Posterior vena cava (tissue), 2 donors: ENCODE results near the gene GPS2. TPM values are rescaled to one million over a fixed set of nuclear protein-coding genes. Genes with fewer than 3 reads are reported as not detected.

ENCODE experiments used
- DNase-seq: peaks from one replicate; pipeline ENCODE4 v3.0.0-alpha.2; 2020; ENCODE audit warnings: low spot score
- intact Hi-C, 2 donors: fragments of 100-400 bp; cut with DNase I; formaldehyde crosslinking; loops; one replicate each; pipeline versions ENCODE4 v1.14.1 to v1.14.2; 2022 to 2023
- total RNA-seq, 2 donors: library from RNA; stranded (reverse); fragmentation: NEBNext Ultra II Directional; extraction: Animal tissue kit (Norgen Biotek cat#: 25700); gene quantifications; one replicate each; pipeline ENCODE4 v1.2.1, GENCODE V29; 2021
- donor health status: DM: yes; HTN: yes; CAD: no.
- donor health status: DM: yes; HTN: yes; CAD: no.

Gene GPS2
- total RNA-seq, 2 donors from 2014 or later = 47.0 to 47.9 TPM

DNA sequence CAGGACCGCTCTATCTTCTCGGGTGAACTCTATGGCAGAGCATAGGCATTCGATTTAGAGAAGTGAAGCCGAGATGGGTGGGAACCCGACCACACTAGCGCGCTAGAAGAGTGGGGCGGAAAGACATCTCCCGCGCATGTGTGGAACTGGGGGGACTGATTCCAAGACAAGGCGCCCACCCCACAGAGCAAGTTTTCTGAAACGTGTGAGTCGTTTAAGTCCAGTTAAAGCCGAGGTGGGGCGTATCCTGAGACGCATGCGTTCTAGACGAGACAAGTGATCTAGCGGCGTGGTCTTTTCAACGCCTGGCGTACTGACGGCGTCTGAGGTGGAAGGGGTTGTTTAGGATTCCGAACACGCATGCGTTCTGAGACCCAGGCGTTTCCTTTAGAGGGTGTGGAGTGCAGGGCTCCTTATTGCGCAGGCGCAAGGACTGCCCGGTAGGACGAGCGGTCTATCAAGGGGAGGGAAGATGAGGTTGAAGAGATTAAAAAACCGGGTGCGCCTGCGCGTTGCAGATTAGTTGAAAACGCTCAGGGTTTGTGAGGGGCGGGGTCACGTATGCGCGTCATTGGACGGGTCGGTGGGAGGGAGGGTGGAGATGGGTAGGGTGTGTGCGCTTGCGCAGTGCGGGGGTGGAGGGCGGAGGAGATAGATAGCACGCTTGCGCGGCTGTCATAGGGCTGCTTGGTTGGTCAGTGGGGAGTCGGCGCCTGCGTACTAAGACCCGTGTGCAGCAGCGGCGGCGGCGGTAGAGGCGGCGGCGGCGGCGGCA is 8.1 kb downstream of the GPS2 start, which contains the start of gene EIF5A:
Gene EIF5A, plus strand, starts transcription at position 718 of the 775 bp plus-strand sequence. CDS start 2,008 bp downstream, outside the sequence.
- intact Hi-C loops = no loop called here

DNA sequence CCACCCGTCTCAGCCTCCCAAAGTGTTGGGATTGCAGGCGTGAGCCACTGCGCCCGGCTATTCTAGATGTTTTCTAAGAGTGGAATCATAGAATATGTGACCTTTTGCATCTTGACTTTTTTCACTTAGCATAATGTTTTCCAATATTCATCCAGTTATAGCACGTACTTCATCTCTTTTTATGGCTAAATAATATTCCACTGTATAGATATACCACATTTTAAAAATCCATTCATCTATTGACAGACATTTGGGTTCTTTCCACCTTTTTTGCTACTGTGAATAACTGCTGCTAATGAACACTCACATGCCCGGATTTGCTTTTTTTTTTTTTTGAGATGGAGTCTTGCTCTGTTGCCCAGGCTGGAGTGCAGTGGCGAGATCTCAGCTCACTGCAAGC is 11.0 kb downstream of the GPS2 start:
- intact Hi-C loops = no loop called here
- no peak for DNase-seq

More for the DNA sequence above, 8.1 kb downstream of the GPS2 start, which contains the start of gene EIF5A:
- peak; percentile 100 for DNase-seq

DNA sequence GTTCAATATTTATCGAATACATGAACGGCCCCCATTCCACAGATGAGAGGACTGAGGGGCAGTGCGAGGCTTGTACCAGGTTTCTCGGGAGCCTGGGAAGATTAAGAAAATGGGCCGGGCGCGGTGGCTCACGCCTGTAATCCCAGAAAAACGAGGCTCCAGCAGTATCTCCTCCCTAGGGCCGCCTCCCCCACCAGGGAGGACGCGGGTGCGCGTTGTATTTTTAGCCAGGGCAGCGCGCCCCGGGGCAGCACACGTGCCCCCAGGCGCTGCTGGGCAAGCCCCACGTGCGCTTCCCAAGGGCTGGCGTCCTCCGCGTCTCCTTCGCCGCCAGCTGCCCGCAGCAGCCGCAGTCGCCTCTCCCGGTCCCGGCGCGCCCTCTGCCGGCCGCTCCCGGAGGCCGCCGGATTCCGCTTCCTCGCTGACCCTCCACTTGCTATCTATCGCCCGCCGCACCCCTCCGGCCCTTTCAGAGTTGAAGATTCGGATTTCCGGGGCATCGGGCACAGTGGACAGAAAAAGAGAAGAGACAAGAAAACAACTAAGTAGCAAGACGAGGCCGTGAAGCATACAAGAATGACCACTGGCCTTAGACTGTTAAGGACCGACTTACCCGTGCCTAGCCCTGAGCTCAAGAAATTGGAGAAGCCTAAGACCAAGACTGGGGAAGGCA is 18.8 kb downstream of the GPS2 start:
- DNase-seq = peak; percentile 95
- intact Hi-C loops = loop anchor here in 1 of 2 donors (2.0 to 10.0 kb wide), 2 partner anchors 16 to 48 kb away; partner anchors contain the start of gene SLC2A4

DNA sequence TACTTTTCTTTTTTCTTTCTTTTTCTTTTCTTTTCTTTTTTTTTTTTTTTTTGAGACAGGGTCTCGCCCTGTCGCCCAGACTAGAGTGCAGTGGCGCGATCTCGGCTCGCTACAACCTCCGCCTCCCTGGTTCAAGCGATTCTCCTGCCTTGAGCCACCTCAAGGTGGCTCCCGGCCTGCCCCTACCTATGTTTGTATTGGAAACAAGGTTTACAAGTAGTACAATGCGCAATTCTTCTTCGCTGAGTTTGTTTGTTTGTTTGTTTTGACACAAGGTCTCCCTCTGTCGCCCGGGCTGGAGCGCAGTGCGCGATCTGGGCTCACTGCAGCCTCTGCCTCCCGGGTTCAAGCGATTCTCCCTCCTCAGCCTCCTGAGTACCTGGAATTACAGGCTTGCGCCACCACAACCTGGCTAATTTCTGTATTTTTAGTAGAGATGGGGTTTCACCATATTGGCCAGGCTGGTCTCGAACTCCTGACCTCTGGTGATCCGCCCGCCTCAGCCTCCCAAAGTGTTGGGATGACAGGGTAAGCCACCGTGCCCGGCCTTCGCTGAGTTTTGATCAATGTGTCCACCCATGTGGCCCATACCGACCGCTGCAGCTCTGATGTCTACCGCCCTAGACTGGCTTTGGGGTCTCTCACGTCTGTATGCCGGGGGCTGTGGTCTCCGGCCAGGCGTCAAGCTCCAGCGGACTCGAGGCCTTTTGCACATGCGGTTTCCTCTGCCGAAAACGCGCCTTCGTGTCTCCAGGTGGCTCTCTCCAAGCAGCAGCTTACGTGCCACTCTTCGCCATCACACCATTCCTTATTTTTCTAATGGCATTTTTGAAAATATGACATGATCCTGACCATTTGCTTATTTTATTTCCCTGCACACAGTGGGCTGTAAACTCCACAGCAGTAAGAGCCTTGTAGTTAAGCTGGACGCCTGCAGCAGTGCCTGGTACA is 19.7 kb downstream of the GPS2 start:
- no peak for DNase-seq
- intact Hi-C loops = loop anchor here in 1 of 2 donors (2.0 to 10.0 kb wide), 2 partner anchors 15 to 49 kb away; partner anchors contain the start of gene SLC2A4

DNA sequence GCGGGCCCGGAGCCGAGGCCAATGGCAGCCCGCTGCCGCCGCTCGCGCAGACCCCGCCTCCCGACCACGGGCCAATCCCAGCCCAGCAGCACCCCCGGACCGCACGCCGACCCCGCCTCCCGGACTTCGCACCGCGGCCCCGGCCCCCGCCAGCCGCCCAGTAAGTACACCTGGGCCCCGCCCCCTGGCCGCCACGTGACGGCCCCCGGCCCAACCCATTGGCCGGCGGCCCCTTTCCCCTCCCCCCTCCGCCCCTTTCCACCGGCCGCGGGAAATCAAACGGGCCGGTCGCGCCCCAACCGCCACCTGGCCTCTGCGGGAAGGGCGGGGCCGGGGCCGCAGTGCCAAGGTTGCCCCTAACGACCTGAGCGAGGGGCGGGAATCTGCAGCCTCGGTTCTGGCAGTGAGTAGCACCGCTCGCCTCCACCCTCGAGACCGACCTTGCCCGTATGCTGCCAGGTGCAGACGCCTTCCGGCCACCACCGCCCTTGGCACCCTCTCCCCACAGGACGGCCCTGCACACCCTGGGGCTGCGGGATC is 20.5 kb downstream of the GPS2 start, which contains the start of gene YBX2:
Gene YBX2, minus strand, starts transcription at position 26 of the 540 bp plus-strand sequence. CDS start 139 bp downstream, outside the sequence.
- intact Hi-C loops = loop anchor here in 1 of 2 donors (10.0 kb wide), 1 partner anchor 50 kb away; no protein-coding TSS in a partner anchor

DNA sequence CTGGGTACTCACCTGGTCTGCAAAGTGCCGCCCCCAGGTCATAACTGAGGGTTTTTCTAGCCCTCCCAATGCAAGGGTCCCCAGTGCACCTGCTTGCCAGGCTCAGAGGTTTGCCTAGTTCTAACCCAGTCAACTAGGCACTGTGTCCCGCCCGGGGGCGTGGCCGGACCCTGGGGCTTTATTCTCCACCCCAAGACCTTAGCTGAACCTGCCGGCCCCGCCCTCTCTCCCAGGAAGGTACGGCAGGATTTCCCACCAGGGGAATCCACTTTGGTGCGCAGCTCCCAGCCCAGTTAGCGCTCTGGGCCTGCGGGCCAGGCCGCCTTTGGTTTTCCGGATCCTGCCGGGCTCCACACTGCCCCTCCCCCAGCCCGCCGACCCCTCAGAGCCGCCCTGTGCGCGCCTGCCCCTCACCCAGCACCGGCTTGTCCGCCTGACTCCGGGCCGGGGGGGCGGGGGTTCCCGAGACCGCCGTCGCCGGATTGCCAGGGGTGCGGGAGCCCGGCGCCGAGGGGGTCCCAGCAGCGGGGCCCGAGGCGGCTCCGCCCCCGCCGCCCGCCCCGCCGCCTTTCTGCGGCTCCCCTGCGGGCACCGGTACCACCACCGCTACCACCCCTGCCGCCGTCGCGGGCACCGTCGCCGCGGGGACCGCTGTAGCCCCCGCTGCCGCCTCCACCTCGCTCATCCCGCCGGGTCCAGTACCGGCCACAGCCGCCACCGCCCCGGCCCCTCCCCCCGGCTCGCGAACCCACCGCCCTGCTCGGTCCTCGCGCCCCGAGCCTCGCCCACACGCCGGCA is 21.1 kb downstream of the GPS2 start:
- intact Hi-C loops = loop anchor here in 1 of 2 donors (10.0 kb wide), 1 partner anchor 51 kb away; no protein-coding TSS in a partner anchor
- no peak for DNase-seq

More for the DNA sequence above, 20.5 kb downstream of the GPS2 start, which contains the start of gene YBX2:
- DNase-seq = no peak

DNA sequence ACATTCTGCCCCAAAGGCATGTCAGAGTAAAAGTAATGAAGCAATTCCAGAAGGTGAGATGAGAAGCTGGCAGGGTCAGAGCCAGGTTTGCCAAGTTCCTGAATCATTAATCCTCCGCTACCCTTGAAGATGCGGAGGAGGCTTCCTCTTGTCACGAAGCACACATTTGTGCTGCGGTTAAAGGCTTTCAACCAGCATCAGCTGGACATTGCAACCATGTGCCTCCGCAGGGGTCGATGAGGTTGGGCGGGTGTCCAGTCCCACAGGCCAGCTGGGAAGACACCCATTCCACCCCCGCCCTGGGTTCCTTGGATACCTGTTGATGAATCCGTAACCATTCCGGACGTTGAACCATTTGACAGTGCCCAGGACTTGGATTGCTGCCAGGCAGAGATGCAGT is 22.0 kb downstream of the GPS2 start:
- intact Hi-C loops = loop anchor here in 1 of 2 donors (10.0 kb wide), 1 partner anchor 52 kb away; no protein-coding TSS in a partner anchor
- DNase-seq = no peak

DNA sequence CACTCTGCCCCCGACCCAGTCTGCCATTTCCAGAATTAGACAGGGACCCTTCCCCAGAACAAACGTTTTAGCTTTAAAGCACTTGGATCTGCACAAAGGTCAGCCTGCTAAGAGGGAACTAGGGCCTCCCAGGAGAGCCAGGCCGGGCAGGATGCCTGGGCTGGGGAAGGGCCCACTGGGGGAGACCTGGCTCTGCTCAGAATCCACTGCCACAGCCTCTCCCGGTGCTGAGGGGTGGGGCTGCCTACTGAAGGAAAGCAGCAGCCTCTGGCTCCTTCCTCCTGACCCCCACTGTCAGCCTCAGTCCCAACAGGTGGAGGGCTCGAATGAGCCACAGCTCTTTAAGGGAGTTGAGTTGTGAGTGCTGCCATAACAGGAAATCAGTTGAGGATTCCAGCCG is 22.4 kb downstream of the GPS2 start:
- intact Hi-C loops = loop anchor here in 1 of 2 donors (10.0 kb wide), 1 partner anchor 52 kb away; no protein-coding TSS in a partner anchor
- DNase-seq = no peak

DNA sequence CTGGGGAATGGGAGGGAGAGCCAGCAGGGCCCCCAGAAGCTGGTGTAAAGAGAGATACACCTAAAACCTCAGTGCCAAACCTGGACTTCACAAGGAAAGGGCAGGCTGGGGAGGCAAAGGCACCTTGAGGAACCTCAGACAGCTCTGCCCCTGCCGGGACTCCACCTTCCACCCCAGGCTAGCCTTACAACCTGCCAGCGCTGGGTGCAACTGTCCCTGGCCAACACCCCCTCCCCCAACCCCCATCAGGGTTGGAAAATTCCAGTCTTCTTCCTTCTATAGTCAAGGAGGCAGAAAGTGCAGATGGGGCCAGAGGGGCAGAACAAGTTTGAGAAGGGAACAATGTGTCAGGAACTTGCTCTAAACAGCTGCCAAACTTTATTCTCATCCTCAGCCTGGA is 23.0 kb downstream of the GPS2 start:
- intact Hi-C loops = loop anchor here in 1 of 2 donors (10.0 kb wide), 1 partner anchor 53 kb away; no protein-coding TSS in a partner anchor
- no peak for DNase-seq

DNA sequence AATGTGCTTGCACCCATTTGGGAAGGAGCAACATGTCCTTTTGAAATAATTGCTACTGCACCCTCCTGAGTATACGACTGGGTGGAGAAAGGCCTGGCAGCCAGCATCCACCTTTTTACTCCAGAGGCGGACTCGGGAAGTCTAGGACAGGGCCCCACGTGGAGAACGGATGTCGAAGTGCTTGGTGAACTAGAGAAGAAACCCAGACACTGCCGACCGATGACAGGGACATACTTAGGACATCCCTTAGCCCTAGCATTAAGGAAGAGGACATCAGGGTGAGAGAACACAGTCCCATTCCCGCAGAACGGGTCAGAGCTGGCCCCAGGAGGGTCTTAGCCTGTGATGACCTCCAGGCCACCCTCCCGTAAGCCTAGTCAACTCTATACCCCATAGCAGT is 24.5 kb downstream of the GPS2 start:
- intact Hi-C loops = loop anchor here in 1 of 2 donors (10.0 kb wide), 1 partner anchor 54 kb away; no protein-coding TSS in a partner anchor
- no peak for DNase-seq

DNA sequence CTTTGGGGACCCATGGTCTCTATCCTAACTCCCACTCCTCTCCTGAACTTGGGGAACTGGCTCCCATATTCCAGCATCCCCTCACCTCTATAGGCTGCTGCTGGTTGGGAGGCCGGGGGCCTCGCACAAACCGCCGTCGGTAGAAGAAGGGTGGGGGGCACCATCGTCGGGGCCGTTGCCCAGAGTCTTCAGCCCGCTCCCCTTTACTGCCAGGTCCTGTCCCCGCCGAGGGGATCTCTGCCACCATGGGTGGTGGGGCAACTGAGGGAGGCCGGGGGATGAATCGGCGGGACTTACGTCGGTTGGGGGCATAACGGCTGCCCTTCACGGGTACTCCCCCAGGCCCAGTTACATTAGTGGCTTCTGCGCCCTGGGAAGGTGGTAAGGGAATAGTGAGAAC is 25.0 kb downstream of the GPS2 start:
- intact Hi-C loops = loop anchor here in 1 of 2 donors (10.0 kb wide), 1 partner anchor 55 kb away; no protein-coding TSS in a partner anchor
- DNase-seq = no peak

DNA sequence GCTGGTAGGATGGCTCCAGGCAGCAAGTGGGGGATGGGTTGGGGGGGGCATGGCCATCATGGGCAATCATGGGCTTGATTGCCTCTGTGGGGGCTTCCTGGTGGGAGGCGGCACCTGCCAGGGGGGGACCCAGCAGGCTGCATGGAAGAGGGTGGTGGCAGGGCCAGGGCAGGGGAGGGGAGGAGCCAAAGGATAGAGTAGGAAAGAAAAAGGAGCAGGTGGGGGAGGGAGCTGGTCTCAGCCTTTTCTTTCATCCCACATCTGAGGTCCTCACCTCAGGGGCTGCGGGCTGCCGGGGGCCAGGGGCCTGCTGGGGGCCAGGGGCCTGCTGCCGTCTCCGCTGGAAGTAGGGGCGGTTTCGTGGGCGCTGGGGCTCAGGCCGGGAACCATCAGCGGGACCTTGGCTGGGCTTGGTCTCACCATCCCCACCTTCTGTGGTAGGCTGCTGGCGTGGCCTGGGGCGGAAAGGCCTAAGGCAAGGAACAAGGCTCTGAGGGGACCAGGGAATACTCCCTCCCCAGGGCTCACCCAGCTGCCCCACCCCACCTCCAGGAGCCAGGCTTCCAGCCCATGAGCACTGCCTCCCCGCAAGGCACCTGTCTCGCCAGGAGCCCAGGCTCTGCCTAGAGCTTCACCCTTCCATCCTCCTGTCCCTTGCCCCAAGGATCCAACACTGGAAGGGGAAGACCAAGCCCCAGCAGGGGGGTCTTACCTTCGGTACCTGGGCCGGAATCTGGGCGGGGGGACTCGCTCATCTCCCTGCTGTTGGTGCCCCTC is 25.7 kb downstream of the GPS2 start:
- DNase-seq = no peak
- intact Hi-C loops = loop anchor here (10.0 kb wide), 2 partner anchors 55 to 245 kb away; partner anchors contain the start of gene SLC16A11 (in 1 of the 2)

DNA sequence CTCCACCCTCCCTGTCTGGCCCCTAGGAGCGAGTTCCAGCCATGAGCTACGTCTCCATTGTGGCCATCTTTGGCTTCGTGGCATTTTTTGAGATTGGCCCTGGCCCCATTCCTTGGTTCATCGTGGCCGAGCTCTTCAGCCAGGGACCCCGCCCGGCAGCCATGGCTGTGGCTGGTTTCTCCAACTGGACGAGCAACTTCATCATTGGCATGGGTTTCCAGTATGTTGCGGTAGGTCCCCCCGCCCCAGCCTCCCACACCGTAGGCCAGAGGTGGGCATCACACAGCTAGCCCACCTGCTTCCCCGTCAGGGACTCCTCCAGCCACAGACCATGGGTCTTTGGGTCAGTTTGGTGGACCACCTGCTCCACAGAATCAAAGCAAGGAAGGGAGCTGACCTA is 29.5 kb downstream of the GPS2 start:
- intact Hi-C loops = loop anchor here in 1 of 2 donors (10.0 kb wide), 1 partner anchor 241 kb away; the partner anchor contains the start of gene SLC16A11
- no peak for DNase-seq

DNA sequence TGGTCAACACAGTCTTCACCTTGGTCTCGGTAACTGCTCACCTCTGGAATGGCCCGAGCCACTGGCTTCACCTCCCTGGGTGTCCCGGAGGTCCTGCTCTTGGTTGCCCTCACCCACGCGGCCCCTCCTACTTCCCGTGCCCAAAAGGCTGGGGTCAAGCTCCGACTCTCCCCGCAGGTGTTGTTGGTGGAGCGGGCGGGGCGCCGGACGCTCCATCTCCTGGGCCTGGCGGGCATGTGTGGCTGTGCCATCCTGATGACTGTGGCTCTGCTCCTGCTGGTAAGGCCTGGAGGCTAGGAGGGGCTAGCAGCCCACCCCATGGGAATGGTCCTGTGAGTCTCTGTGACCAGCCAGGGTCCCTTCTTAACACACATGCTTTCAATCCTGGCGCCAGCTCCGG is 30.2 kb downstream of the GPS2 start:
- intact Hi-C loops = loop anchor here in 1 of 2 donors (5.0 to 10.0 kb wide), 2 partner anchors 240 to 447 kb away; partner anchors contain the start of gene SLC16A11
- DNase-seq = no peak

DNA sequence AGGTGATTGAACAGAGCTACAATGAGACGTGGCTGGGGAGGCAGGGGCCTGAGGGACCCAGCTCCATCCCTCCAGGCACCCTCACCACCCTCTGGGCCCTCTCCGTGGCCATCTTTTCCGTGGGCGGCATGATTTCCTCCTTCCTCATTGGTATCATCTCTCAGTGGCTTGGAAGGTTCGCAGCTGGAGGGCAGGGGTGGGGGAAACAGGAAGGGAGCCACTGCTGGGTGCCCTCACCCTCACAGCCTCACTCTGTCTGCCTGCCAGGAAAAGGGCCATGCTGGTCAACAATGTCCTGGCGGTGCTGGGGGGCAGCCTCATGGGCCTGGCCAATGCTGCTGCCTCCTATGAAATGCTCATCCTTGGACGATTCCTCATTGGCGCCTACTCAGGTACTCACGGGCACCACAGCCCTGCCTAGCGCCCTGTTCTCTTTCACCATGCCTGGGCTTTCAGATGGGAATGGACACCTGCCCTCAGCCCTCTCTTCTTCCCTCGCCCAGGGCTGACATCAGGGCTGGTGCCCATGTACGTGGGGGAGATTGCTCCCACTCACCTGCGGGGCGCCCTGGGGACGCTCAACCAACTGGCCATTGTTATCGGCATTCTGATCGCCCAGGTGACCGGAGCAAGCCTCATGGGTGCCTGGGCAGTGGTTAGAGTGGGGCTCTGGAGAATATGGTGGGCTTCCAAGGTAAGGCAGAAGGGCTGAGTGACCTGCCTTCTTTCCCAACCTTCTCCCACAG is 31.5 kb downstream of the GPS2 start:
- intact Hi-C loops = loop anchor here in 1 of 2 donors (5.0 to 10.0 kb wide), 2 partner anchors 239 to 449 kb away; partner anchors contain the start of gene SLC16A11
- no peak for DNase-seq
